ENCODE data around the gene POLD4.

POLD4 gene

DNA sequence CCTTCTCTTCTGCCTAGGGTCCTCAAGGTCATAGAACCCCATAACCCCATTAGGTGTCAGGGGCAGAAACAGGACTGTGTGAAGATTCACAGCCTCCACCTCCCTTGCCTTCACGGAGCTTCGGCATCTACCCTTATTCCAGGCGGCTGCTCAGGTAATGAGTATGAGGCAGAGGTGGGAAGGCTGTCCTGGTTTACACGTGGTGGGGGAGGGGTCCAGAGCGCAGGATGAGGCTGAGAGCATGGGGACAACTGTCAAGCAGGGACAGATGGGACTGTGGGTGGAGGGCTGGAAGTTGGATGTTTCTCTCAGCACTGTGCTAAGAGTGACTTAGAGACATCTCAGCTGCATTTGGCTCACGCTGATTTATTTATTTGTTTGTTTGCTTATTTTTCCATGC lies 34.2 kb upstream of the POLD4 start:
- no peak for DNase-seq

DNA sequence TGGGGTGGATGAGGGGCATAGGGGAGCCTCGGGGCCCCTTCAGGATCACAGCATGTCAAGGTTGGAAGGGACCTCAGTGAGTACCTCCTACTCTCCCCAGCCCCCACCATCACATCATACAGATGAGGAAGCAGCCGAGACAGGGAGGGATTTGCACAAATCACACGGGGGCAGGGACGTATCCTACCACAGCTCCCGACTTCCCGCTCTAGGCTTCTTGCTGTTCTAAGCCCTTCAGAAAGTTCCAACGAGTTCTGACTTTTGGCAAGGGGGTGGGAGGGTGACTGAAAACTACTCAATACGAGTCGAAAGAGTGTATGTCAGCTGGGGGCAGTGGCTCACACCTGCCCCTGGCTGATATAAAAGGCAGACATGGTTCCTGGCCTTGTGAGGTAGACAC lies 33.7 kb upstream of the POLD4 start:
- no peak for DNase-seq

DNA sequence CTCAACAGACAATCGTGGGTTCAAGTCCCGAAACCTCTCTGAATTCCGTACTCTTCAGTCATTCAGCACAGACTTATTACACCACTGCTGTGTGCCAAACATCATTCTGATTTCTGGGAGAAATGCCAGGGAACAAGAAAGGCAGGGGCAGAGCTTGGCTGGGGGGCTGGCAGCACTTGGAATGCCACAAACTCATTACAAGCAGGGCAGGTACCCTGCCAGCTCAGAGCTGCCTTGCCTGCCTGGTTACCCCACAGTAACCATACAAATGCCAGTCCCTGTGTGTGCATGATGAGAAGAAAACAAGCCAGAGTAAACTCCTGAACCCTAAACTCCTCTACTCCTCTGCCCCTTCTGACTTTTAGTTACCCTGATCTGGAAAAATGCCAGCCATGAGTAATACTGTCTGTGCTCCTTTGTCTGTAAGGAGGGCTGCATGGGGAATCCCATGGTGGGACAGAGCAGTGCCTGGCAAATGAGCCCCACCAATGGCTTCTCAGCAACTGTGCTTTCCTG lies 31.6 kb upstream of the POLD4 start:
- DNase-seq, result no peak

DNA sequence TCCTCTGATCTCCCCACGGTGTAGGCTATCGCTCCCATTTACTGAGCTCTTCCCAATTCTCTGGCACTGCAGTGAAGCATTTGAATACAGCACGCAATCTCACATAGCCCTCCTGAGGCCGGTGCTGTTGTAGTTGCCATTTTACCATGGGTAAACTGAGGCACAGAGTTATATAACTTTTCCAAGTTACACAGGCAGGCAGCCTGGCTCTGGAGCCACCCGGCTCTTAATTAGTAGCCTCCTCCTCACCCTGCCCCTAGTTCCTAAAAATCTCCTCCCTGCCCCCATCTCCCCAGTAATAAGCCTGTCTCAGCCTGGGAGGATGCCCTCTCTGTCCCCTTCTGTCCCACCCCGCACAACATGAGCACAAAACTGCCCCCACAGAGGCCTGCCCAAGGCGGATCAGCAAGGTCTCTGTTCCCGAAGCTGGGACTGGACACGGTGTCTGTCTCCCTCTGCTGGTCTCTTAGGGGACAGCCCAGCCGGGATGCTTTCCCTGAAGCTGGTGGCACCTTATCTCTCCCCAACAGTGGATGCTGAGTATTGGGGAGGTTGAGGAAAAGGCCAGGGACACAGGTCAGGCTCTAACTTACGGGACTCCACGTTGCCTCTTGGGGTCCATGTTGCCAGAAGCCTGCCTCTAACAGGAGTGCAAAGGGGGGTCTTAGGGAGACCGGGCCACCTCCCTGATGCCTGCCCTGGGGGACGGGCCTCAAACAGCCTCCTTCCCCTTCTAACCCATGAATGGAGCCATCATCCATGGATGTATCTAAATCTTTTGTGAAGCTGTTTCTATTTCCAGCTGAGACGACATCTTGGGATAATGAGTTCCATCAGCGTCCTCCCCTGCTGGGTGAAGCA lies 29.2 kb upstream of the POLD4 start:
- no peak for DNase-seq

DNA sequence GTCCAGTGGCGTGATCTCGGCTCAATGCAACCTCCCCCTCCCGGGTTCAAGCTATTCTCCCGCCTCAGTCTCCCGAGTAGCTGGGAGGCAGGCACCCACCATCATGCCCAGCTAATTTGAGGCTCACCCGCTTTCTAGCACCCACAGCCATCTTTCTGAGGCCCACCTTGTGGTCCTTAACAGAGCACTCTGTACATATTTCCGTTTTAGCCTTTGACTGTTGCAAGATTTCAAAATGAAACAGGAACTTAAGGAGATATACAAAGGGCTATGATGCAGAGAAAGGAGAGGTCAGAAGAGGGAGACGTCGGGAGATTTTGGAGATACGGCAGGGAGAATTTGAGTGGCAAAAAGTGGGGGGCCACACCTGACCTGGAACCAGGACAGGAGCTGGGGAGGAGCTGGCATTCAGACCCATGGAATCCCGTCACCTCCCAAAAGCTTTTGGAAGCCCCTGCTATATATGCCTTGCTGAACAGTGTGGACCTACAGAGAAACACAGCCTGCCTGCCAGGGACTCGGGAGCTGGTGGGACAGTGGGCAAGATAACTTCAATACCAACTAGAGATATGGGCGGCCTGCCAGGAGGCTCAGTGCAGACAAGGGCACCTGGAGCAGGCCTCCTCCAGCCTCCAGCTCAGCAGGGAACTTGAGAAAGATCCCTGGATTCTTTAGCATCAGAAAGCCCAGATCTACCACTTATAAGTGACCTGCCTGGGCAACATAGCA lies 28.1 kb upstream of the POLD4 start:
- DNase-seq, result no peak

DNA sequence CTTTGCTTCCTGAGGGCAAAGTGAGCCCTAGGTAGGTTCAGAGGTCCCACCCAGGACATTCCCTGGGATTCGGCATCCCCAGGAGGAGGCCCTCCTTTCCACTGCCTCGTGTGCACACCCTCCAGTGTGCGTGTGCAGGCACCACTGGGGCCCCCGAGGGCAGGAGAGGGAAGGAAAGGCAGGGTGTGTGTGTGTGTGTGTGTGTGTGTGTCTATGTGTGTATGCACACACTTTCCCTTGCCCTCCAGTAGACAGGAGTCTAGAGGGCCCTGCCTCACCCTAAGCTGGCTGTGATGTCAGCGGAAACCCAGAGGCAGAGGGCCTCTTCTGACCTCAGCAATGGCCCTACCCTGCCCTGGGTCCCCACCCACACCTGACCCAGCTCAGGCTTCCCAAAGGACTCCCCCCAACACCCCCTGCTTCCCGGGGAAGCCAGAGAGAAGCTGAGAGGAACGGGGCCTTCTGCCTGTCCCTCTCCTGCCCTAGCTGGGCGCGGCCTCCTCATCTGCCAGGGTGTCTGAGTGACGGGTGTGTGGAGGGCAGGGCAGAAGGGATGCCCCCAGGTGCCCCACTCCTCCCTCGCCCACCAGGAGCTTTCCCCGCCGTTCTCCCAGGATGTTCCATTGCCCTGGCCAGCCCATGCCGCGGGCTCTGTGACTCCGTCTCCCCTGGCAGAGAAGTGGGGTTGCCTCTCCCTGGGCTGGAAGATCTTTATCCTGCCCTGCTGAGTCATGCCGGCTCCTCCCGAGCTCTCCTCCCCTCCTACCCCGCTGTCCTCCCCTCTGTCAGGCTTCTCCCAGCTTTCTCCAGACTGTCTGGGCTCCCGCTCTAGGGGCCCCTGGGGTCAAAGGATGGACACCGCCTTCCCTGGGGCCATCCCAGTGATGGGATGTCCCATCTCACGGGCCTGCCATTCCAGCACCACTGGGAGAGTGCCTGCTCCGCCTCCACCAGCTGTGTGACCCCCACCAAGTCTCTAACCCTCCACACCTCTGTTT lies 26.0 kb upstream of the POLD4 start:
- no peak for DNase-seq

DNA sequence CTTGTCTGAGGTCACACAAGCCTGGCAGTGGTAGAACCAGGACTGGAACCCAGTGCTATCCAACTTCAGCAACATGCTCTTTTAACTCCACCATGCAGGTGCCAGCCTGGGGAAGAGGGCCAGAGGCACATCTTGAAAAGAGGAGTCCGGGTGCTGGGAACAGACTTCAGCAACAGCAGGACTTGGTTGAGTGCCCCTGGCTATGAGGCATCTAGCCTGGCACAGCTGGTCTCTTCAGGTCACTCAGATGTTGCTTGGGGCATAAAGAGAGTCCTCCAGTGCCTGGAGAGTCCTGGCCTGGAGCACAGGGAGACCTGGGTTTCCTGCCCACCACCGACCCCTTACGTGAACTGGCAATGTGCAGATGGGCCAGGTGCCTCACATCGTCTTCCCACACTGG lies 25.2 kb upstream of the POLD4 start:
- DNase-seq, result no peak

DNA sequence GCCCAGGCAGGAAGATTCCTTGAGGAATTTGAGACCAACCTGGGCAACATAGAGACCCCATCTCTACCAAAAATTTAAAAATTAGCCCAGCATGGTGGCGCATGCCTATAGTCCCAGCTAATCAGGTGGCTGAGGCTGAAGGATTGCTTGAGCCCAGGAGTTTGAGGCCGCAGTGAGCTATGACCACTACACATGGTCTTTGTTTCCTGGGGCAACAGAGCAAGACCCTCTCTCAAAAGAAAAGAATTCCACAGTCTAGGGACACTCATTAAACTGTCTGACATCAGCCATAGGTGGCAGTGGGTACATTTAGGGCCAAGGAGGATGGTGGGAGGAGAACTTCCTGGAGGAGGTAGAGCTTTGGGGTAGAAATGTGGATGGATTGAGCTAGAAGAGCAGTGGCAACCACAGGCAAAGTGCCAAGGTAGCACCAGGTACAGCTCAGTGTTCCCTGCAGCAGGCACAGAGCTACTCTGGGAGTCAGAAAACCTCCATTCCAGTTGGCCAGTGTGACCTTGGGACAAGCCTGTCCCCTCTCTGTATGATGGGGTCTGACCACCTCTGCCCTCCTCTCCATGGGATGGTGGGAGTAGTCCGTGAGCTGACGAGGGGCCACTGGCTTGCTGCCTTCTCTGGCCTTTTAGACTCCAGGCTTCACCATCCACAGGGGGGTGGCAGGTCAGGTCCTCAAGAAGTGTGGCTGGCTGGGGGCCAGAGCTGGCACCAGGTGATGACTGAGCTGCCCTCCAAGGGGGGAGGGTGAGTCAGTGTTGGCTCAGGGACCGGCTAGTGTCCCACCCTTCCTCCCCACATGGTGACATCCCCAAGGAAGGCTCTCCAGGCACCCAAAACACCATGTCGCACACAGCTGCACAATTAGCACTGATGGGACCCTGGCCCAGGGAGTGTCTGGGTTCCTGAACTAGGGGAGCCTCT lies 23.8 kb upstream of the POLD4 start:
- DNase-seq, result no peak

DNA sequence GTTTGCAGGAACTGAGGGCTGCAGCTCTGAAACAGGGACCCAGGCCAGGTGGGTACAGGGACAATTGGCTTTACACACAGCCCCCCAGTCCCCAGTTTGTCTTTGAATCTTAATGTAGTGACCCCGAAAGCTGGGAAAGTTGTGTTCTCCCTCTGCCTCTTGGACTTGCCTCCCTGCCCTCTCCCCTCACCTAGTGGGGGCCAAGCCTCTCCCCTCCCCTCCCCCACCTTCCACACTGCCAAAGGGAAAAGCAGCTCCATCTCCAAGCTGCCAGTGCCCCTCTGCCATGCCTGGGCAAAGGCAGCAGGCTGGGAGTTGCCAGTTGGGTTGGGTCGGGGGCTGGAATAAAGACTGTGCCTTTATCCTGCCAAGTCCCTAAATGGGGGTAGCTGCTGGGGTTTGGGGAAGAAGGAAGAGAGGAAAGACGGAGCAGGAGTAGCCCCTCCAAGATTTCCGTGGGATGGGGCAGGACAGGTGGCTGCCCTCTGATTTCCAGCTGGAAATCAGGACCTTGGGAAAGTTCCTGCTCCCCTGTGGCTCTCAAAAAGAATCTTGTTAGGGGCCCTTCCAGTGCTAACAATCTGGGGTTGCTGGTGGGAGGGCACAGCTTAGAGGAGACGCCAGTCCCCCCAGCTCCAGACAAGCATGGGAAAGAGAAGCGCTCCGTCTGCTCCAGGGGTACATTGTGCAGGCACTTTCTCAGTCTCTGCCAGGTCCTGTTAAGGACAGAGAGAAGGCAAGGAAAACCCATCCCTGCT lies 22.9 kb upstream of the POLD4 start:
- no peak for DNase-seq

DNA sequence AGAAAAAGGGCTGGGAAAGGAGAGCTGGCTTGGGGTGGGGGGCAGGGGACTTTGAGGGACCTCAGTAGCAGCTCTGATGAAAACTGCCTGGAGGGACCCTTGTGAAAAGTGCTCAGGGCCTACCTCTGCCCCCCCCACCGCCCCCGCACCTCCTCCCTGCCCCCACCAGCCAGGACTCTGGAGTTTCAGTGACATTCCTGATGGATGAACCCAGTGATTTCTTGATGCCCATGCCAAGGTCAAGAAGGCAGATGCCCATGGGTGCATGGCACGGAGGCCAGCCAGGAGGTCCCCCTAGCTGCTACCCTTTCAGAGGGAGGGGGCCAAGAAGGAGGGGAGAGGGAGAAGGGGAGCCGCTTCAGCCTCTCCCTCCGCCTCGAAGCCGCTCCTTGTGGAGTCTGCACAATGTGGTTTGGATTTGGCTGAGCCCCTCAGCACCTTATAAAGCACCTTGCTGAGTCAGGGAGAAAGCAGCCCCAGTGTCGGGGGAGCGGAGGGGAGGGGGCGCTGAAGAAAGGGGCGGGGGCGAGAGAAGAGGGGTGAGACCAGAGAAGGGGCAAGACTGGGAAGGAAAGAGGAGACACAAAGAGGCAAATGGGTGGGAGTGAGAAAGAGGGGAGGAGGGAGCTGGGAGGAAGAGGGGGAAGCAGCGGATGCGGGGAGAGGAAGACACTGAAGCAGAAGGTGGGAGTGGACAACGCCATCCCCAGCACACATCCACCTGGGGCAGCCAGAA lies 22.1 kb upstream of the POLD4 start:
- DNase-seq, result no peak

DNA sequence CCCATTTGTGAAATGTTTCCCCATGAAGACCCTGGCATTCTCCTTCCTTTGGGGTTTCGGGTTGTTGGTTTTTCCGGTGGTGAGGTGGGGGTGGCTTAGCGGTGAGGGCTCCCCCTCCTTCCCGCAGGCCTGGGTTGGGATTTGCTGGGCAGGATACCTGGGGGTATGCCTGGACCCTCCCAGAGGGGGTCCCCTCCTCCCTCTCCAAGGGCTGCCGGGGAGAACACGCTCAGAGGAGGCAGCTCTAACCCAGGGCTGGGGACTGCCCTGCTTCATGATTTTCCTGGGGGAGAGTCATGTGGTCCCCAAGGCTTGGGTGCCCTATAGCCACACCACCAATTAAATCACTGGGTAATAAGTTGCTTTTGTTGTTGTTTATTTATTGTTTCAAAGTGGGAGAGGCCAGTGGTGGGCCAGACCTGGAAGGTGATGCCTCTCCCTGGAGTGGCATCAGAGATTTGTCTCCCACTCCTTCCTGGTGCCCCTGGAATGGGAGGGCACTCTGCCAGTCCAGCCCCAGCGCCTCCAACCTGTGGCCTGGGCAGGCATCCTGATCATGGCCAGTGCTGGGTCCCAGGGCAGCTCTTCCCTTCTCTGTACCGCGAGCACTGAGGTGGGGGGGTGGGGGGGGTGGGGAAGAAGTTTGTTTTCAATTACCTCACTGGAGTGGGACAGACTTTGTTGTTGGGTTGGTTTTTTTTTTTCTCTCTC lies 21.4 kb upstream of the POLD4 start:
- no peak for DNase-seq

DNA sequence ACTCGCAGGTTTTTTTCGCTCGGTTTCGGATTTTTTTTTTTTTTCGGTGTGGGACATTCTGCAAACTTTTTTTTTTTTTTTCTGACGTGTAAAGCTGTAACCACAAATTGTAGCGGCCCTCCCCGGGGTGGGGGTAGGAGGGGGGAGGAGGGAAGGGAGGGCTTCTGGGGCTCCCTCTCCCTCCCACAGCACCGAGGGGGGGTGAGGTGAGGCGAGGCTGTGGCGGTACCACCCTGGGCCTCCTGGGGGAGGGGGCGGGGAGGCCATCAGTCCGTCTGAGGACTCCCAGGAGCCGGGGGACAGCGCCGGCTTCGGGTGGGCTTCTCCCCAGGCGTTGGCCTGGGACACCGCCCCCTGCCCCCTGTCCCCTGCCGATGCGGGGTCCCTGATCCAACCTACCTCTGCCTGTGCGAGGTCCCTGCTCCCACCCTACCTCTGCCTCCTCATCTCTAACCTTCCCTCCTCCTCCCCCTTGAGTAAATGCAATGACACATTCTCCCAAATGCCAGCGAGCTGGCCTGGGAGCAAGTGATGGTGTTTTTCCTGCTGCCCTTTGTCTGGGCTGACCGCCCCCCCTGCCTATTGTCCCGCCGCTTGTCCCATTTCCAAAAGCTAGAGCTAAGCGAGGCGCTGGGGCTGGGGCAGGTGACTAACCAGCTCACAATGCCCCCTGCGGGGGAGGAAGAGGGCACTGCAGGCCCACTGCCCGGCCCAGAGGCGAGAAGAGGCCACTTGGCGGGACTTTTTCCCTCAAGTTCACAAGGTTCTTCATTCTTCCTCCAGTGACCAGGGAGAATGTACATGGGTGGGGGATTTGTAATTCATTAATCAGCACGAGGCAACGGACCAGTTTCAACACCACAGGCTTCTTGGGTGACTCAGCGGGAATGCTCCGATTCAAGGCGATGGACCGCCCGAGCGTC lies 20.6 kb upstream of the POLD4 start:
- DNase-seq, result no peak

DNA sequence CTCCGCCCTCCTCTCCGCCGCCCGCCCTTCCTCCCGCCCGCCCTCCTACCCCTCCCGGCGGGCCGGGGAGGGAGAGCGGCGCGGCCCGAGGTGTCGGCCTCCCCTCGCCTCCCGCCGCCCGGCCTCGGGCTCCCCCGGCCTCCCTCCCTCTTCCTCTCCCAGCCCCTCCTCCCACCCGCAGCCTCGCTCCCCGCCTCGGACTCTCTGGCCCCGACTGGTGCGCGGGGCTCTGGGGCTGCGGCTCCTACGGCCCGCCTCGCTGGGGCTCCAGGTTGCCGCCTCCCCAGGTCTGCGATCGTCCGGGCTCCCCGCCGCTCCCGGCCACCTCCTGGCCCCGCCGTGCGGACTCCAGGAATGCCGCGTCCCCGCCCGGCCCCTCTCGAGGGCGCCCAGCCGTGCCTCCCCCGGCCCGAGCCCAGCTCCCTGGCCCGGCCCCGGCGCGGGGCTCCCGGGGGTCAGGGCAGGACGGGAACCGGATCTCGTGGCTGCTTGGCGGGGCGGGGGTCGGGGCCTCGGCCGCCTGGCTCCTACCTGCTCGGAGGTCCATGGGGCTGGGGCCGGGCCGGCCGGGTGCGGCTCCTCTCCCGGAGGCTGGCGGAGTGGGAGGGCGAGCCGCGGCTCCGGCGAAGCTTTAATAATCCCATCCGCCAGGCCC lies 19.8 kb upstream of the POLD4 start, which contains the start of gene CLCF1:
Gene CLCF1 (minus strand): TSS at position 606 of the 655 bp plus-strand sequence. CDS start 59 bp downstream, at position 547.
- DNase-seq, result no peak

DNA sequence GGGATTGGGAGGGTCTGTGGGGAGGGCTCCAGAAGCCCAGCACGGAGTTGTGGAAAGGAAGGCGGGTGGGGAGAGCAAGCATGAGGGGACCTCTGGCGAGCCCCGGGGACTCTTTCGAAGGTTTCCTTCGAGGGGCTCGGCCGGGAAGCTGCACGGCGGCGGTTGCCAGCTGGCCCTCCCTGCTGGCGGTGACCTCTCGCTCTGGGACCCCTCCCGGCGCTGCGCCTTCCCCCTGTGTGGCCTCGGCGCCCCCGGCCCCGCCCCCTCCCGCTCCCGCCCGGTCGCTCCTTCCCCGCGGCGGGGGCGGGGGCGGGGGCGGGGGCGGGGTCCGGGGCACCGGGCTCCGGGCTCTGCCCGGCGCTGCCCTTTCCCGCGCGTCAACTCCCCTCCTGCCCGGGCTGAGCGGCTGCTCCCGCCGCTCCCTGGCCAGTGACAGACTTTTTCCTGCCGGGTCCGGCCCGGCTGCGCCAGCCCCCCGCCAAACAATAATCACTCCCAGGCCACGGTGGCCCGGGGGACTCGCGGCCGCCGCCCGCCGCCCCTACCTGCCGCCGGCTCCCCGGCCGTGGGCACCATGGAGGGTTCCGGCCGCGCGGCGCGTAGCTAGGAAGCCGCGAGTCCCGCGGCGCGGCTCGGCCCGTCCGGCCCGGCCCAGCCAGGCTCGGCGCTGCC lies 19.1 kb upstream of the POLD4 start:
- DNase-seq, result no peak

DNA sequence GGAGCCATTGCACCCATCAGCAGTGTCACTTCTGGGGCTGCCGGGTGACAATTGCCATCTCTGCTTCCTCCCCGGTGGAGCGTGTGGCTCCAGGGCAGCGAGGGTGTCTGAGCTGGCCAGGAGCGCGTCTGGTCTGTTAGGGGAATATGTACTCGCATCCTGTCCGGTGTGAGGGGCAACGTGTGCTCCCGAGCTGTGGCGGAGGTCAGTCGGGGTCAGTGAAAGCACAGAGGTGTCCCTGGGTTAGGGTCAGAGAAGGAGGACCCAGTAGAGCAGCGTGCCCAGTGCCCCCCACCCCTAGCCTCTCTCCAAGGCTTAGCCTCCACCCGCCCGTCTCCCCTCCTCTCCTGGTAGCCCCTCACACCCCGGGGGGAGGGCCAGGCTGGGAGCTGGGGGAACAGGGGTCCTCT lies 18.6 kb upstream of the POLD4 start:
- no peak for DNase-seq

DNA sequence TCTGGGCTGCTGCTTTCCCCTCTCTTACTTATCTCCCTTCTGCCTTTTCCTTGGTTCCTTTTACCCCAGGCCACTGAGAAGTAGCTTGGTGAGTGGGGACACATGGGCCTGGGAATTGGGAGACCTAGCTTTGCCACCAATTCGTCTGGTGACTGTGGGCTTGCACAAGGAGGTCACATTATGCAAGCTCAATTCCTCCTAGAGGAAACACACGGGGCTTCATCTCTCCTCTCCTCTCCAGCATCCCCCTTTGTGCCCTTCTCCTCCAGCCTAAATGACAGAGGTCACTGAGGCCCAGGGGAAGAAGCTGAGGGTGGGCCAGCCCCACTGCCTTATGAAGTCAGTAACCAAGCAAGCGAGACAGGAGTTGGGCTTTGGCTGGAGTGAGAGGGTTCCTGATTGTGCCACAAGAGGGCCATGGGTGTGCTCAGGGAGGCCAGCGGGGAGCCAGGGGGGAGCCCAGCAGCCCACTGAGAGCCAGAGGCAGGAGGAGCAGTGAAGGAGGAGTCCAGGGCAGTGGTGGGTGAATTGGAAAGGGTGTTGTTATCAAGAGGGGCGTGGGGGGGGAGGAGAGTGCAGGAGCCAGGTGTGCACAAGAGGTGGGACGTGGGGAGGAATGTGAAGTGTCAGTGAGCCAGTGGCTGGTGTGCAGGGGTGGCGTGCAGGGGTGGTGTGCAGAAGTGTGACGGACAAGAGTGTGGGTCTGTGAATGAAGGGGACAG lies 18.0 kb upstream of the POLD4 start:
- no peak for DNase-seq
